ENCODE measurements around the gene BANP. TPM values are rescaled to one million over a fixed set of nuclear protein-coding genes. Genes with fewer than 3 reads are reported as not detected.
"Not testable (repeated sequence)": the region's sequence is repeated elsewhere in the genome, so short reads cannot be mapped to it uniquely, and the experiment has no call there.

BANP gene
- total RNA-seq, 1 experiment from 2014 or later = 24.2 TPM

DNA sequence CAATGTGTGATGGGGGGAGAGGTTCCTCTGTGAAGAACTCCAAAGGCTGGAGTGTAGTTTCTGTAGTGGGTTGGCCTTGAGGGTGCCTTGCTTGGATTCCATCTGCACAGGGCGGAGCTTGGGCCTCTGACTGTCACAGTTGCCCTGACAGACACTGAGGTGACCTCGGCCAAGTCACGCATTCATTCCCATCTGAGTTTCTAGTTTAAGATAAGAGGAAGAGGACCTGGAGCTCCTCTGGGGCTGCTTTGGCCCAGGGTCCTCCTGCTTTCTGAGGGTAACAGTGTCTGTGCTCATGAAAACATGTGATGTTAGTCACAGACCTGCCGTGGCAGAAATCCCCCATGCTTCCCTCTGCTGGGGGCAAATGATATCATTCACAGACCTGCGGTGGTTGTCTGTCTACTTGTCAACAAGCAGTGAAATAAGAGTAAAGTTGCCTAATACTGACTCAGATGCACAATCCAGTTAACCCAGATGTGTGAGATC, 35.2 kb downstream of the BANP start:
- H3K79me2 ChIP-seq (ENCODE audit: low read length); H2AFZ ChIP-seq (ENCODE audit: low read length); BruUV-seq (replicated peaks); CTCF ChIA-PET; H3F3A ChIP-seq (ENCODE audit: low read length, unreplicated experiment); H4K20me1 ChIP-seq (ENCODE audit: low read length); H3K9me3 ChIP-seq (ENCODE audit: low read length); H3K4me3 ChIP-seq (ENCODE audit: low read length); H3K9ac ChIP-seq (ENCODE audit: low read length); H3K27me3 ChIP-seq (ENCODE audit: low read length); H3K4me1 ChIP-seq (ENCODE audit: insufficient read depth, low read length); H3K36me3 ChIP-seq (ENCODE audit: low read depth, low read length); H3K9me2 ChIP-seq (replicated peaks; ENCODE audit: low read length); H3K4me2 ChIP-seq (ENCODE audit: low read length); intact Hi-C loops (cut with micrococcal nuclease); POLR2A ChIA-PET (ENCODE audit: unreplicated experiment): not testable (repeated sequence)
- DNase-seq (peak; percentile 57), ATAC-seq (peak; percentile 69)
- peak overlapping the region; percentile 56 for H3K27ac ChIP-seq (ENCODE audit: low read length)
- TF ChIP-seq, protein P1, sequence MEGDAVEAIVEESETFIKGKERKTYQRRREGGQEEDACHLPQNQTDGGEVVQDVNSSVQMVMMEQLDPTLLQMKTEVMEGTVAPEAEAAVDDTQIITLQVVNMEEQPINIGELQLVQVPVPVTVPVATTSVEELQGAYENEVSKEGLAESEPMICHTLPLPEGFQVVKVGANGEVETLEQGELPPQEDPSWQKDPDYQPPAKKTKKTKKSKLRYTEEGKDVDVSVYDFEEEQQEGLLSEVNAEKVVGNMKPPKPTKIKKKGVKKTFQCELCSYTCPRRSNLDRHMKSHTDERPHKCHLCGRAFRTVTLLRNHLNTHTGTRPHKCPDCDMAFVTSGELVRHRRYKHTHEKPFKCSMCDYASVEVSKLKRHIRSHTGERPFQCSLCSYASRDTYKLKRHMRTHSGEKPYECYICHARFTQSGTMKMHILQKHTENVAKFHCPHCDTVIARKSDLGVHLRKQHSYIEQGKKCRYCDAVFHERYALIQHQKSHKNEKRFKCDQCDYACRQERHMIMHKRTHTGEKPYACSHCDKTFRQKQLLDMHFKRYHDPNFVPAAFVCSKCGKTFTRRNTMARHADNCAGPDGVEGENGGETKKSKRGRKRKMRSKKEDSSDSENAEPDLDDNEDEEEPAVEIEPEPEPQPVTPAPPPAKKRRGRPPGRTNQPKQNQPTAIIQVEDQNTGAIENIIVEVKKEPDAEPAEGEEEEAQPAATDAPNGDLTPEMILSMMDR (conservative IDR thresholded peaks at IDR 0.05; ENCODE audit: low read depth, low read length) = 0 out of 2 replicates have a peak, but pooled peaks have one; percentile 16

DNA sequence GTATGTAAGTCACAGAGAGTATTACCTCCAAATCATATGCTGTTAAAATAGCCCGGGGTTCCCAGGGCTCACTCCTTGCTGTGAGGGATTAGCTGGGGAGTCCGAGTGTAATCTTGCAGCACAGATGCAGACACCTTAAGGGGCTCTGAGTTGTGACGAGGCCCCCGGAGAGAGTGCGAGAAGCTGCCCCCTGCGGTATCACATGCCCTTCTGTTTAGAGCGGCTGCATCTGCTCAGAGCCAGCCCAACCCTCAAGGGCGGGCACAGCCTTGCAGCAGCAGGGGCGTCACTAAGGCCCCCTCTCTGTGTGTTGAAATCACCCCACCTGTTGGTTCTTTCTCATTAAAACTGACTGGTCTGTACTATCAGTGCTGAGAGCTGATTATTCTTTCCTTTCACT, 37.4 kb downstream of the BANP start:
- ATAC-seq; H3K4me3 ChIP-seq (ENCODE audit: low read length); H4K20me1 ChIP-seq (ENCODE audit: low read length); CTCF ChIA-PET; H3K27ac ChIP-seq (ENCODE audit: low read length); intact Hi-C loops (cut with micrococcal nuclease); H3K9me3 ChIP-seq (ENCODE audit: low read length); H3K4me2 ChIP-seq (ENCODE audit: low read length); H3K9ac ChIP-seq (ENCODE audit: low read length); H3K4me1 ChIP-seq (ENCODE audit: insufficient read depth, low read length); H3K36me3 ChIP-seq (ENCODE audit: low read depth, low read length); H3F3A ChIP-seq (ENCODE audit: low read length, unreplicated experiment); H2AFZ ChIP-seq (ENCODE audit: low read length); H3K79me2 ChIP-seq (ENCODE audit: low read length); POLR2A ChIA-PET (ENCODE audit: unreplicated experiment); H3K27me3 ChIP-seq (ENCODE audit: low read length); BruUV-seq (replicated peaks); DNase-seq; H3K9me2 ChIP-seq (replicated peaks; ENCODE audit: low read length): not testable (repeated sequence)

DNA sequence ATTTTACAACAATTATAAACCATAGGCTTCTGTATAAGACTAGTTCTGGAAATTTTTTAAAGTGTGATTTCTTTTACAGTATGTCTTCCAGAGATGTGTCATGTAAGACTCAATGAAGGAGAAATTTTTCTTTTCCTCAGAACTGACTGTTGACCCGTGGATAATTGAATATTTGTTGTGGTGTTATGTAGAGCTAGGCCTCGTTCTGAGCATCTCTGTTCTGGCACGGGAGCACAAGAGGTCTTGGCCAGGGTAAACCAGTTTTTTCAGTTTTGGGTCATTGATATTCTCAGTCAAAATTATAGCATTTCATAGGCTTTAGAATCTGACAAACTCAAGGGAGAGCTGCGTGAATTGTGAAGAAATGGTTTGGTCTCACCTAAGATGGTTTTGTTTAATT, 39.0 kb downstream of the BANP start:
- H3K9me2 ChIP-seq (replicated peaks; ENCODE audit: low read length); H3K27ac ChIP-seq (ENCODE audit: low read length); ATAC-seq; H4K20me1 ChIP-seq (ENCODE audit: low read length); H3K36me3 ChIP-seq (ENCODE audit: low read depth, low read length); H2AFZ ChIP-seq (ENCODE audit: low read length); POLR2A ChIA-PET (ENCODE audit: unreplicated experiment); H3K4me1 ChIP-seq (ENCODE audit: insufficient read depth, low read length); H3K79me2 ChIP-seq (ENCODE audit: low read length); H3K4me2 ChIP-seq (ENCODE audit: low read length); H3K9me3 ChIP-seq (ENCODE audit: low read length); H3K27me3 ChIP-seq (ENCODE audit: low read length); CTCF ChIA-PET; H3K4me3 ChIP-seq (ENCODE audit: low read length); intact Hi-C loops (cut with micrococcal nuclease); BruUV-seq (replicated peaks); H3F3A ChIP-seq (ENCODE audit: low read length, unreplicated experiment); DNase-seq; H3K9ac ChIP-seq (ENCODE audit: low read length): not testable (repeated sequence)

DNA sequence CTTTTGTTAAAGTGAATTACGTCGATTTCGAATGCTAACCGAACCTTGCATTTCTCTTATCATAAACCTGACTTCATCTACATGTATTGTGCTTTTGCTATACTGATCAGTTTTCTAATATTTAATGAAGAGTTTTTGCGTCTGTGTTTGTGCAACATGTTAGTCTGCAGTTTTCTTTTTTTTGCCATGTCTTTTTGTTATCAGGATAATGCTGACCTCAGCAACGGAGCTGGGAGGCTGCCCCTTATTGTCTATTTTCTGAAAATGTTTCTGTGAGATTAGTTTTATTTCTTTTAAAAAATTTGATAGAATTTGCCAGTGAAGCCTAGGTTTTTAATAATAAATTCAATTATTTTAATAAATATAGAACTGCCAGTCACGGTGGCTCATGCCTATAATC, 40.9 kb downstream of the BANP start:
- ATAC-seq; H3K4me2 ChIP-seq (ENCODE audit: low read length); H3K4me3 ChIP-seq (ENCODE audit: low read length); POLR2A ChIA-PET (ENCODE audit: unreplicated experiment); H3K4me1 ChIP-seq (ENCODE audit: insufficient read depth, low read length); H3F3A ChIP-seq (ENCODE audit: low read length, unreplicated experiment); H3K9me2 ChIP-seq (replicated peaks; ENCODE audit: low read length); H3K27ac ChIP-seq (ENCODE audit: low read length); intact Hi-C loops (cut with micrococcal nuclease); H3K79me2 ChIP-seq (ENCODE audit: low read length); H3K9me3 ChIP-seq (ENCODE audit: low read length); H3K36me3 ChIP-seq (ENCODE audit: low read depth, low read length); H3K9ac ChIP-seq (ENCODE audit: low read length); H3K27me3 ChIP-seq (ENCODE audit: low read length); BruUV-seq (replicated peaks); H4K20me1 ChIP-seq (ENCODE audit: low read length); CTCF ChIA-PET; H2AFZ ChIP-seq (ENCODE audit: low read length); DNase-seq: not testable (repeated sequence)

Data from PC-3 (cell line).